T-helper 17 cell (primary cell): ENCODE measurements around the gene CAD. TPM values are rescaled to one million over a fixed set of nuclear protein-coding genes. Genes with fewer than 3 reads are reported as not detected.
"Not testable (repeated sequence)": the region's sequence is repeated elsewhere in the genome, so short reads cannot be mapped to it uniquely, and the experiment has no call there.

Experiments used
- ATAC-seq: fragments of 150-1000 bp; cut with Tn5 transposase; 2 replicates; pipeline ENCODE4 v1.10.0; 2021; ENCODE audit warnings: mild to moderate bottlenecking, moderate library complexity
- DNase-seq, 3 donors: peaks; one replicate each; pipeline versions ENCODE4 v3.0.0 to v3.0.0-alpha.2; 2020 to 2021
- H3K9me3 ChIP-seq: one replicate; pipeline ENCODE4 v1.7.0; 2013; ENCODE audit warnings: low read length, mild to moderate bottlenecking; ENCODE audit not compliant: control insufficient read depth, poor library complexity, severe bottlenecking
- H3K27ac Mint-ChIP-seq: one replicate; pipeline ENCODE4 v1.8.0; 2022; ENCODE audit warnings: mild to moderate bottlenecking, moderate library complexity, mixed read lengths
- H3K27me3 Mint-ChIP-seq: one replicate; pipeline ENCODE4 v1.8.0; 2022; ENCODE audit warnings: mixed read lengths
- H3K36me3 Mint-ChIP-seq: one replicate; pipeline ENCODE4 v1.8.0; 2022; ENCODE audit warnings: low read depth, mixed read lengths
- H3K4me1 Mint-ChIP-seq: one replicate; pipeline ENCODE4 v1.8.0; 2022; ENCODE audit warnings: mild to moderate bottlenecking, mixed read lengths
- H3K4me3 Mint-ChIP-seq: one replicate; pipeline ENCODE4 v1.8.0; 2022; ENCODE audit warnings: mild to moderate bottlenecking, moderate library complexity, mixed read lengths
- total RNA-seq, 4 donors: library from RNA in 2 of 4; stranded (reverse) in 2 of 4; gene quantifications; one replicate each; pipeline ENCODE4 v1.2.3 and lab custom pipeline; 2022 to 2026

The CAD gene
- total RNA-seq (10 to 100 TPM; 27.2 to 30.0 TPM), total RNA-seq (lab: John Stamatoyannopoulos, UW) (70.4 to 114 reads per million in 2 donors)

DNA sequence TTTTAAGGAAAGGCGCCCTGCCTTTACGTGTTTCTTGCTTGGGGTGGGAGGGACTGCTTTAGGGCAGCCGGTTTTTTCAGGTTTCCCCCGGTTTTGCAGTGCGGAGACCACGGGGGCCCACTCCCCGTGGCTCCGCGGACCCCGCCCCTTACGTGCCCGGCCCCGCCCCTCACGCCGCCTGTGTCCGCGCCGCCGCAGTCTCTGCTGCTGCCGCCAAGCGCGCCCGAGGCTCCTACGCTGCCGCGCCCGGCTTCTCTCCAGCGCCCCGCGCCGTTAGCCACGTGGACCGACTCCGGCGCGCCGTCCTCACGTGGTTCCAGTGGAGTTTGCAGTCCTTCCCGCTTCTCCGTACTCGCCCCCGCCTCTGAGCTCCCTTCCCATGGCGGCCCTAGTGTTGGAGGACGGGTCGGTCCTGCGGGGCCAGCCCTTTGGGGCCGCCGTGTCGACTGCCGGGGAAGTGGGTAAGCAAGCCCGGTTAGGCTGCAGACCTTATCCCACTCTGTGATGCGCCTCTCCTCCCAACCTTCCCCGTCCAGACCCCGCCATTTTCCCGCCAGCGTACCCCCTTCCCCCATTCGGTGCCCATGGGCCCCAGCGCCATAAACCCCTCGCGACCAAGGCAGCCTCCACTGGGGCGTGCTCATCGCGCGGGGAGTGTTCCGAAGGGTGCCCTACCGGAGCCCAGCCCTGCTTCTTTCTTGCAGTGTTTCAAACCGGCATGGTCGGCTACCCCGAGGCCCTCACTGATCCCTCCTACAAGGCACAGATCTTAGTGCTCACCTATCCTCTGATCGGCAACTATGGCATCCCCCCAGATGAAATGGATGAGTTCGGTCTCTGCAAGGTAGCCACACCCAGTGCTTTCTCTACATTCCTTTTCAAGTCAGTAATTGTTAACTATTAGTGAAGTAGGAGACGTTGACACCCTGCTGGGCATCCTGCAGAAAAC is at the start of gene CAD:
Gene CAD (plus strand): TSS at position 197 of the 949 bp plus-strand sequence. CDS start 183 bp downstream, at position 380.
- Mint-ChIP-seq H3K4me3 (peak within 1 kb of the TSS; percentile 95), H3K36me3 (peaks cover 6% of the 10 kb centered on the region), H3K4me1 (peaks cover 35% of the 10 kb centered on the region), H3K27ac (peak within 1 kb of the TSS; percentile 95), H3K27me3 (no peaks in the 10 kb centered on the region)
- ATAC-seq: peak; percentile 79
- peak; percentile 77 to 87 (median 84) for DNase-seq
- H3K9me3 ChIP-seq: no peaks in the 10 kb centered on the region

GRCh38 chr2:27170581-27171337 is 46.4 kb upstream of the CAD start:
- DNase-seq (no peak), ATAC-seq (no peak)
- no peaks in the 10 kb centered on the region for H3K36me3 Mint-ChIP-seq
- no peak overlapping the region for H3K27ac Mint-ChIP-seq
- H3K27me3 Mint-ChIP-seq: peaks cover 19% of the 10 kb centered on the region
- H3K4me1 Mint-ChIP-seq: peaks cover 11% of the 10 kb centered on the region
- no peaks in the 10 kb centered on the region for H3K9me3 ChIP-seq
- no peak overlapping the region for H3K4me3 Mint-ChIP-seq

DNA sequence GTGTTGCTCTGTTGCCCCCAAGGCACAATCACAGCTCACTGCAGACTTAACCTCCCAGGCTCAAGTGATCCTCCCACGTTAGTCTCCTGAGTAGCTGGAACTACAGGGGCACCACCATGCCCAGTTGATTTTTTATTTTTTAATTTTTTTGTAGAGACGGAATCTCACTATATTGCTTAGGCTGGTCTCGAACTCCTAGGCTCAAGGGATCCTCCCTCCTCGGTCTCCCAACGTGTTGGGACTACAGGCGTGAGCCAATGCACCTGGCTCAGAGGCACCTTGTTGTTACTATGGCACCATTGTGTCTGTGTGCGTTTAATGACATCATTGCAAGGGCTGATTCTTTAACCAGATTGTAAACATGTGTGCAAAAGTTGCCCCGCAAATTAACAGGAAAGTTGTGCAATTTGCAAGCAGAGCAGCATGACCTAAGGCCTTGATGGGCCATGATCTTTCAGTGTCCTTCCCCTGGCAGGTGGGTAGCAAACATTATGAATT is 45.8 kb upstream of the CAD start:
- H3K4me1 Mint-ChIP-seq: peaks cover 11% of the 10 kb centered on the region
- H3K36me3 Mint-ChIP-seq: no peaks in the 10 kb centered on the region
- no peak overlapping the region for H3K4me3 Mint-ChIP-seq
- peaks cover 22% of the 10 kb centered on the region for H3K27me3 Mint-ChIP-seq
- no peaks in the 10 kb centered on the region for H3K9me3 ChIP-seq
- ATAC-seq (no peak), DNase-seq (no peak)
- H3K27ac Mint-ChIP-seq: no peak overlapping the region

- H3K27ac Mint-ChIP-seq: no peak overlapping the region
- DNase-seq: no peak
- H3K4me1 Mint-ChIP-seq: peaks cover 8% of the 10 kb centered on the region
- no peaks in the 10 kb centered on the region for H3K9me3 ChIP-seq
- H3K36me3 Mint-ChIP-seq: no peaks in the 10 kb centered on the region
- no peak for ATAC-seq
- no peak overlapping the region for H3K4me3 Mint-ChIP-seq
- H3K27me3 Mint-ChIP-seq: peaks cover 39% of the 10 kb centered on the region
Measured at GRCh38 chr2:27174638-27175037, 42.5 kb upstream of the CAD start.

DNA sequence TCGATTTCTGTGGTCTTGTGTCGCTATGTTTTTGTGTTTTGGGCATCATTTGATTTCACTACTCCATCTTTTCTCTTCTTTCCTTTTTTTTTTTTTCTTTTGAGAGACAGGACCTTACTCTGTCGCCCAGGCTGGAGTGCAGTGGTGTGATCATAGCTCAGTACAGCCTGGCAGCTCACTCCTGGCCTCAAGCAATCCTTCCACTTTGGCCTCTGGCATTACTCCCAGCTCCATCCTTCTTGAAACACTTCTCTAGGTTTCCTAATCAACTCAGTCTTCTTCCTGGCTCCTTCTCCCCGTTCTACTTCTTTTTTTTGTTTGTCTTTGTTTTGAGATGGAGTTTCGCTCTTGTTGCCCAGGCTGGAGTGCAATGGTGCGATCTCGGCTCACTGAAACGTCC is 41.8 kb upstream of the CAD start:
- Mint-ChIP-seq H3K36me3 (no peaks in the 10 kb centered on the region), H3K4me1 (peaks cover 5% of the 10 kb centered on the region), H3K27ac (no peak overlapping the region), H3K4me3 (no peak overlapping the region), H3K27me3 (peaks cover 38% of the 10 kb centered on the region)
- DNase-seq (no peak), ATAC-seq (no peak)
- no peaks in the 10 kb centered on the region for H3K9me3 ChIP-seq

DNA sequence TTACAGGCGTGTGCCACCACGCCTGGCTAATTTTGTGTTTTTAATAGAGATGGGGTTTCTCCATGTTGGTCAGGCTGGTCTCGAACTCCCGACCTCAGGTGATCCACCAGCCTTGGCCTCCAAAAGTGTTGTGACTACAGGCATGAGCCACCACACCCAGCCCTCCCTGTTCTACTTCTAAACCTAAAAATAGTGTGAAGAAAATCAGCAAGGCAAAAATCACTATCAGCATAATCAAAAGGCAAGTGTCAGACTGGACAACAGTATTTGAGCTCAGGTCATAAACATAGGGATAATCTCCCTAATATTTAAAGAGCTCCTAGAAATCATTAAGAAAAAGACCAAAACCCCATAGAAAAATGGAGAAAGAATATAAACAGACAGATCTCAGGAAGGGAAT is 41.4 kb upstream of the CAD start:
- peaks cover 37% of the 10 kb centered on the region for H3K27me3 Mint-ChIP-seq
- not testable (repeated sequence) for H3K27ac Mint-ChIP-seq, ATAC-seq, H3K4me3 Mint-ChIP-seq, H3K36me3 Mint-ChIP-seq, H3K4me1 Mint-ChIP-seq, DNase-seq, H3K9me3 ChIP-seq

DNA sequence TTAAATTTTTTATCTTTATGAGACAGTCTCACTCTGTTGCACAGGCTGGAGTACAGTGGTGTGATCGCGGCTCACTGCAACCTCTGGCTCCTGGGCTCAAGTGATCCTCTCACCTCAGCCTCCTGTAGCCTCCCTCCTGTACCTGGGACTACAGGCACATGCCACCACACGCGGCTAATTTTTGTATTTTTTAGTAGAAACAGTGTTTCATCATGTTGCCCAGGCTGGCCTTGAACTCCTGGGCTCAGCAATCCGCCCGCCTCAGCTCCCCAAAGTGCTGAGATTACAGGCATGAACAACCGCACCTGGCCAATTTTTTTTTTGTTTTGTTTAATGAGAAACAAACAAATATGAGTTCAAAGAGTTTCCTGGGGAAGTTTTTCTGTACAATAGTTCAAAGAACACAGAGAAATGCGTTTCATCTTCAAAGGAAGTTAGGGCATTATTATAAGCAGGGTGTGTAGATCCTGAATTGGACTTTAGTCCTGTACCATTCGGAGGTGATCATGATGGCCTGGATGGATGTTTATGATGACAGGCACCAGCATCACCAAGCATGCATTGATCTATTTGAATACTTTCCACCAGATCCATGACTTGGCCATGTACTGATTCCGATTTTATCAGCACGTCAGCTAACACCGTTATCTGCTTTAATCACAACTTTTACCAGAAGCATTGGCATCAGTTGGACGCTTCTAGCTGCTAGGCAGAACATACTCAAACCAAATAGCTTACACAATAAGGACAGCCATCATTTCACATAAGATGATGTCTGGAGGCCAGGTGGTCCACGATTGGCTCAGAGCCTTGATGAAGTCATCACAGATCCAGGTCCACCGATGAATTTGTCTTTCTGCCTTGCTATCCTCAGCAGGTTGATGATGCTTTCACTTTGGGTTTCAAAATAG is 39.5 kb upstream of the CAD start:
- ATAC-seq (peak; percentile 41), DNase-seq (no peak)
- peaks cover 52% of the 10 kb centered on the region for H3K27me3 Mint-ChIP-seq
- peaks cover 2% of the 10 kb centered on the region for H3K4me1 Mint-ChIP-seq
- H3K27ac Mint-ChIP-seq: no peak overlapping the region
- H3K4me3 Mint-ChIP-seq: no peak overlapping the region
- H3K9me3 ChIP-seq: no peaks in the 10 kb centered on the region
- no peaks in the 10 kb centered on the region for H3K36me3 Mint-ChIP-seq

GRCh38 chr2:27178469-27178868 is 38.7 kb upstream of the CAD start:
- Mint-ChIP-seq H3K4me3 (no peak overlapping the region), H3K27me3 (peaks cover 53% of the 10 kb centered on the region), H3K27ac (no peak overlapping the region), H3K36me3 (no peaks in the 10 kb centered on the region), H3K4me1 (peaks cover 2% of the 10 kb centered on the region)
- ATAC-seq (no peak), DNase-seq (no peak)
- H3K9me3 ChIP-seq: no peaks in the 10 kb centered on the region

- ATAC-seq (no peak), DNase-seq (no peak)
- Mint-ChIP-seq H3K27me3 (peaks cover 63% of the 10 kb centered on the region), H3K4me1 (peaks cover 2% of the 10 kb centered on the region), H3K36me3 (no peaks in the 10 kb centered on the region), H3K27ac (no peak overlapping the region), H3K4me3 (no peak overlapping the region)
- no peaks in the 10 kb centered on the region for H3K9me3 ChIP-seq
Measured at GRCh38 chr2:27179344-27180000, 37.7 kb upstream of the CAD start.

DNA sequence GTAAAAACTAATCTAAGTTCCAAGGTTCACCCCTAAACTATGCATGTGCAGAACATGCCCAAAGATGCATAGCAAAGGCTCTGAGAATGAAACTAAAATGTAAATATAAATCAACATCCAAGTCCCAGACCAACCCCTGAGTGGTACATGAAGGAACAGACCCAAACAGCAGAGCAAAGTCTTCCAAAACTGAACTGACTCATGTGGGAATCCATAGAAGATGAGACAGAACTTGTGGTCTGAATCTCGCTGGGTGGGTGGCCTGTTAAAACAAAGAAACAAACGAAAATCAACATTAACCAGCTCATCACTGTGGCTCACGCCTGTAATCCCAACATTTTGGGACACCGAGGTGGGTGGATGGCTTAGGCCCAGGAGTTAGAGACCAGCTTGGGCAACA is 34.8 kb upstream of the CAD start:
- ATAC-seq: no peak
- Mint-ChIP-seq H3K4me3 (no peak overlapping the region), H3K27me3 (peaks cover 66% of the 10 kb centered on the region)

GRCh38 chr2:27184115-27184514 is 33.1 kb upstream of the CAD start:
- DNase-seq: no peak
- no peak overlapping the region for H3K4me3 Mint-ChIP-seq
- no peaks in the 10 kb centered on the region for H3K4me1 Mint-ChIP-seq
- peaks cover 52% of the 10 kb centered on the region for H3K27me3 Mint-ChIP-seq
- ATAC-seq: no peak
- no peak overlapping the region for H3K27ac Mint-ChIP-seq
- H3K36me3 Mint-ChIP-seq: no peaks in the 10 kb centered on the region
- H3K9me3 ChIP-seq: no peaks in the 10 kb centered on the region

More for the DNA sequence above, 34.8 kb upstream of the CAD start:
- no peaks in the 10 kb centered on the region for H3K9me3 ChIP-seq
- no peak for DNase-seq
- Mint-ChIP-seq H3K27ac (no peak overlapping the region), H3K36me3 (no peaks in the 10 kb centered on the region), H3K4me1 (peaks cover 2% of the 10 kb centered on the region)

GRCh38 chr2:27185331-27186026 is 31.7 kb upstream of the CAD start:
- H3K27ac Mint-ChIP-seq: no peak overlapping the region
- H3K9me3 ChIP-seq: no peaks in the 10 kb centered on the region
- H3K4me1 Mint-ChIP-seq: no peaks in the 10 kb centered on the region
- peaks cover 43% of the 10 kb centered on the region for H3K27me3 Mint-ChIP-seq
- H3K36me3 Mint-ChIP-seq: no peaks in the 10 kb centered on the region
- H3K4me3 Mint-ChIP-seq: no peak overlapping the region
- DNase-seq (no peak), ATAC-seq (no peak)
